Stimulated activated naive CD8-positive, alpha-beta T cell treated with anti-CD3 and anti-CD28 coated beads, Interleukin-15, amount 100 ng/mL, for 72 hours (primary cell): ENCODE measurements around the gene PRG3.
"Not testable (repeated sequence)": the region's sequence is repeated elsewhere in the genome, so short reads cannot be mapped to it uniquely, and the experiment has no call there.

Experiments
- ATAC-seq: fragments of 150-1000 bp; cut with Tn5 transposase; 2 replicates; pipeline ENCODE4 v1.10.0; 2021; ENCODE audit warnings: mild to moderate bottlenecking, moderate library complexity
- DNase-seq, 2 donors: peaks; one replicate each; pipeline ENCODE4 v3.0.0; 2021 to 2022
- H3K27ac Mint-ChIP-seq, 2 donors: one replicate each; pipeline ENCODE4 v1.8.0; 2022; ENCODE audit warnings: mild to moderate bottlenecking in 2 of 2, mixed read lengths in 2 of 2, moderate library complexity in 2 of 2
- H3K27me3 Mint-ChIP-seq: one replicate; pipeline ENCODE4 v1.8.0; 2022; ENCODE audit warnings: mixed read lengths
- H3K4me1 Mint-ChIP-seq: one replicate; pipeline ENCODE4 v1.8.0; 2022; ENCODE audit warnings: mild to moderate bottlenecking, mixed read lengths
- H3K4me3 Mint-ChIP-seq, 2 donors: one replicate each; pipeline ENCODE4 v1.8.0; 2022; ENCODE audit warnings: mild to moderate bottlenecking in 2 of 2, mixed read lengths in 2 of 2, moderate library complexity in 1 of 2
- H3K9me3 Mint-ChIP-seq, 2 donors: one replicate each; pipeline ENCODE4 v1.8.0; 2022; ENCODE audit warnings: mixed read lengths in 2 of 2

Gene PRG3

DNA sequence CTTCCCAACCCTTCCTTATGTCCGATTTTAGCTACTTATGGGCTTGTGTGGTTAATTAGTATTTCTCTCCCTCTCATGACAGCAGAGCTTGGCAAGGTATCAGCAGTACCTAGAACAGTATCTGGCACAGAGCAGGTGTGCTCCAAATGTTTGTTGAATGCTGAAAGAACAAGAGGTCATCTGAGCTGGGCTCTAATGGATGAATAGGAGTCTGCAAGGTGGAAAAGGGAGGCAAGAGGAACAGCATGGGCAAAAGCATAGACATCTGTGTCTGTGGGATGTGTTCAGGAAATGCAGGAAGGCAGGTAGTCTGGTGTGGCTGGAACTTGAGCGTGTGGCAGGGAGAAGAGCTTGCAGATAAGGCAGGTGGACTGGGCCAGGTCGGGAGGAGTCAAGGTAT lies 19.0 kb downstream of the PRG3 start:
- Mint-ChIP-seq H3K4me3 (no peak overlapping the region), H3K27ac (no peak overlapping the region)
- no peak for ATAC-seq

DNA sequence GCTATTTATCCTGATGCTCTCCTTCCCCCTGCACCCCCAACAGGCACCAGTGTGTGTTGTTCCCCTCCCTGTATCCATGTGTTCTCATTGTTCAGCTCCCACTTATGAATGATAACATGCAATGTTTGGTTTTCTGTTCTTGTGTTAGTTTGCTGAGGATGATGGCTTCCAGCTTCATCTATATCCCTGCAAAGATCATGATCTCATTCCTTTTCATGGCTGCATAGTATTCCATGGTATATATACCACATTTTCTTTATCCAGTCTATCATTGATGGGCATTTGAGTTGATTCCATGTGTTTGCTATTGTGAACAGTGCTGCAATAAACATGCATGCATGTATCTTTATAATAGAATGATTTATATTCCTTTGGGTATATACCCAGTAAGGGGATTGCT lies 19.5 kb downstream of the PRG3 start:
- not testable (repeated sequence) for ATAC-seq, H3K9me3 Mint-ChIP-seq, DNase-seq, H3K4me3 Mint-ChIP-seq, H3K4me1 Mint-ChIP-seq, H3K27ac Mint-ChIP-seq
- peaks cover 17% of the 10 kb centered on the region for H3K27me3 Mint-ChIP-seq

More for the DNA sequence above, 19.0 kb downstream of the PRG3 start:
- Mint-ChIP-seq H3K27me3 (peaks cover 17% of the 10 kb centered on the region), H3K9me3 (no peaks in the 10 kb centered on the region), H3K4me1 (no peaks in the 10 kb centered on the region)
- no peak for DNase-seq

DNA sequence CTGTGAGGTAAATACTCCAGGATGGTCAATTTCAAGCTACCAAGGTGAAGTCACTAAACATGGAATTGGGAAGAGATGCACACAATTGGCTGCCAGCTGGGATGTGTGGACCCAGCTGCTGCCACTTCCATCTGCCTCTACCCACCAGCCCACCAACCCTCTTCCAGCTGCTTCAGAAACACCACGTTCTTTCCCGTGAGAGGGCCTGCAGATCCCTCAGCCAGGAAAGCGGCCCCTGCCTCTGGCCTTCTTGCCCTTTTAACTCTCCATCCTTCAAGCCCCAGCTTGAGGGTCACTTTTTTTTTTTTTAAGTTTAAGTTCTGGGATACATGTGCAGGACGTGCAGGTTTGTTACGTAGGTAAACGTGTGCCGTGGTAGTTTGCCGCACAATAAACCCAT lies 20.0 kb downstream of the PRG3 start:
- no peak overlapping the region for H3K4me3 Mint-ChIP-seq
- H3K4me1 Mint-ChIP-seq: no peaks in the 10 kb centered on the region
- H3K27me3 Mint-ChIP-seq: peaks cover 17% of the 10 kb centered on the region
- ATAC-seq: no peak
- DNase-seq: no peak
- no peaks in the 10 kb centered on the region for H3K9me3 Mint-ChIP-seq
- H3K27ac Mint-ChIP-seq: no peak overlapping the region

DNA sequence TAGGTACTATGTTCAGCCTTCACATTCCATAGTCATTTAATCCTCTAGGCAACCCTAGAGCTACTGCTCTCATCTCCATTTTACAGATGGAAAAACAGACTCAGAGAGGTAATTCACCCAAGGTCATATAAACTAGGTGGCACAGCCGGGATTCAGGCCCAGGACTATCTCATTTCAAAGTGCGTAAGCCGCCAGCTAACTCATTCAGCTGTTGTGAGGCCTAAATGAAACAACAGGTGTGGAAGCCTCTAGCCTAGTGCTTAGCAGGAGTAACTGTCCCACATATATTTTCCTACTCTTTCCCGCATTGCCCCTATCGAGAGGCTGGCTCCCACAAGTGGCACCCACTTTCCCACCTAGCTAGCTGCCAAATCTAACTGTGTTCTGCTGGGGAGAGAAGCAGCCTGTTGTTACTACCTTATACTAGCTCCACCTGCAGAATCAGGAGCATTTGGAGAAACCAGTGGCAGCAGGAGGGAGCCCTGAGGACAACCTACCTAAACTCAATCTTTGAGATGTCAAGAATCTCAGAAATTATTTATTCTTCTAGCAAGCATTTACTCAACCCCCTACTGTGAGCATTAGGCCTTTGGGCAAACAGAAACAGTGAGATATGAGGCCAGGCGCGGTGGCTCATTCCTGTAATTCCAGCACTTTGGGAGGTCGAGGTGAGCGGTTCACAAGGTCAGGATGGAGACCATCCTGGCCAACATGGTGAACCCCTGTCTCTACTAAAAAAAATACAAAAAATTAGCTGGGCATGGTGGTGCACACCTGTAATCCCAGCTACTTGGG lies 20.9 kb downstream of the PRG3 start:
- H3K4me3 Mint-ChIP-seq: no peak overlapping the region

DNA sequence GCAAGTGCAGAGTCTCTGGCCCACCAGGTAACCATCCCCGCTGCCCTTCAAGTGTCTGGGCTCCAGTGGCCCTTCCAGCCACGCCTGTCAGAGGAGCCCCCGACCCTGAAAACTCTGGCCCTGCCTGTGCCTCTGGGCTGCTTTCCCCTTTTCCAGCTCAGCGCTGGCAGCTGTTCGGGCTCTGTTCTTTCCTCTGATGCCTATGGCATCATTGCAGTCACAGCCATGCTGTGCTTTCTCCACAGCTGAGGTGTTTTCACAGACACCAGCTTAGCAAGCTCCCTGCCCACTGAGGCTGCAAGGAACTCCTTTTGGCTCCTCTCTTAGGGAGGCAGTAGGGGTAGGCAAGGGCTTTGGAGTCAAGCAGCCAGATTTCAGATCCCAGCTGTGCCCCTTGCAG lies 21.6 kb downstream of the PRG3 start:
- Mint-ChIP-seq H3K27me3 (peaks cover 23% of the 10 kb centered on the region), H3K4me1 (no peaks in the 10 kb centered on the region), H3K27ac (no peak overlapping the region), H3K4me3 (no peak overlapping the region), H3K9me3 (no peaks in the 10 kb centered on the region)
- no peak for DNase-seq
- ATAC-seq: no peak

More for the DNA sequence above, 20.9 kb downstream of the PRG3 start:
- Mint-ChIP-seq H3K27me3 (peaks cover 17% of the 10 kb centered on the region), H3K4me1 (no peaks in the 10 kb centered on the region), H3K9me3 (no peaks in the 10 kb centered on the region), H3K27ac (no peak overlapping the region)
- no peak for DNase-seq
- ATAC-seq: no peak

DNA sequence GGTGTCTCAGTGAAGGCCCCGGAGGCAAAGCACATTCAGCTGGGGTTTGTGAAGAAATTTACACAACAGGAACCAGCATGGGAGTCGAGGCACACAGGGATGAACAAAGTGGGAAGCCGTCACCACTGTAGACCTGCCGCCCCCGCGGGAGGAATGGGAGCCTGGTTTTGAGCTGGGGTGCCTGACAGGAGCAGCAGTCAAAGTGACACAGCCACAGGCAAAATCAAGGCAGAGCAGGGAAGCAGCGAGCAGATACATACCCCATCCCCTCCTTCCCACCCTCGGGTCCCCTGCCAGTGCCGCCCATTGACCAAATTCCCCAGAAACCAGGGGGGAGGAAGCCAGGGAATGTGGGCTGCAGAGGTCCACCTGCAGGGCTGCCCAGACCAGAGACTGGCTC lies 22.0 kb downstream of the PRG3 start:
- no peaks in the 10 kb centered on the region for H3K4me1 Mint-ChIP-seq
- peaks cover 23% of the 10 kb centered on the region for H3K27me3 Mint-ChIP-seq
- no peak for DNase-seq
- no peak overlapping the region for H3K4me3 Mint-ChIP-seq
- ATAC-seq: no peak
- H3K9me3 Mint-ChIP-seq: no peaks in the 10 kb centered on the region
- no peak overlapping the region for H3K27ac Mint-ChIP-seq

DNA sequence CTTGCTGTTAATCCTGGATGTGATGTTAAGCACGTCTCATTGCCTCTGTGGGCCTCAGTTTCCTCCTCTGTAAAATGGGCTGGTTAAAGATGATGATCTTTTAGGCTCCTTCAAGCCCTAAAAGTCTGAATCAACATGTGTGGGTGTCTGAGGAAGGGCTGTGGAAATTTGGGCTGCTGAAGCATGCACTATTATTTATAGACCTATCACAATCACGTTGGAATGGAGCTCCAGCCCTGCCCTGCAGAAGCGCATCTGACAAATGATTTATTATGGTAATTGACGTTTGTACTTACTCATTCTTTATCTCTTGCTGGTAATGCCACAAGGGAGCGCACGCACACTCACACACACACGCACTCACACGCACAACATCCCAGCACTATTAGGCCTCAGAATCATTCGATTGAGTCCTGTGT lies 22.4 kb downstream of the PRG3 start:
- H3K27me3 Mint-ChIP-seq: peaks cover 18% of the 10 kb centered on the region
- no peaks in the 10 kb centered on the region for H3K9me3 Mint-ChIP-seq
- H3K4me1 Mint-ChIP-seq: no peaks in the 10 kb centered on the region
- ATAC-seq (no peak), DNase-seq (no peak)
- H3K4me3 Mint-ChIP-seq: no peak overlapping the region
- no peak overlapping the region for H3K27ac Mint-ChIP-seq

DNA sequence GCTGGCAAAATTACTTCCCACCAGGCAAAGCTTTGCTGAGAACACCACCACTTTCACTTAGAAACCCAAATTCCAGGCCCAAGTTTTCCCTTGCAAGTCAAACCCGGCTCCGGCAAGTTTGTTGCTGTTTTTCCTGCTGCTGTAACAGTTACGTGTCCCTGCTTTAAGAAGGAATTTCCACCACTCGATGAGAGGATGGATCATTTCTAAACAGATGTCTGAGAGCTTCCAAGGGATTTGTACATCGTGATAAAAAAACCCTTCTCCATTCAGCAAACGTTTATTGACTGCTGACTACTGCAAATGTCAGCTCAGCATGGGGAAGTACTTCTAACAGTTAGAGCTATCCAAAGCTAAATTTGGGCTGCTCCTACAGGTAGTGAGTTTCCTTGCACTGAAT lies 23.1 kb downstream of the PRG3 start:
- Mint-ChIP-seq H3K4me1 (no peaks in the 10 kb centered on the region), H3K4me3 (no peak overlapping the region), H3K27me3 (peaks cover 23% of the 10 kb centered on the region), H3K27ac (no peak overlapping the region), H3K9me3 (no peaks in the 10 kb centered on the region)
- ATAC-seq (no peak), DNase-seq (no peak)

DNA sequence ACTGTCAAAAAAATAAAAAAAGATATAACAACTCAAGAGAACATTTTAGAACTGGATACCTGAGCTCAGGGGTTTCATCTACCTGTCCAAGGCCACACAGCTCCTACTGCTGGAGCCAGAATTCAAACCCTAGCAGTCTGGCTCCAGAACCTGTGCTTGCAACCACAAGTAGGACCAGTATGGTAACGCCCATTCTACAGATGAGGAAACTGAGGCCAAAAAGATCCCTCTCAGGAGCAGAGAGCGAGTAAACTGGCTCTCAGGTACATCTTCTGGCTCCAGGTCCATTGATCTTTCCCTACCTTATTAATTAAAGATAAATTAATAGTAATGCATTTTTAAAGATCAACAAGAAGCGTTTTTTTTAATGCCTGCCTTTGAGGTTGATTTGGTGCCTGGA lies 23.6 kb downstream of the PRG3 start:
- Mint-ChIP-seq H3K4me1 (no peaks in the 10 kb centered on the region), H3K4me3 (no peak overlapping the region), H3K27ac (no peak overlapping the region), H3K9me3 (no peaks in the 10 kb centered on the region), H3K27me3 (peaks cover 23% of the 10 kb centered on the region)
- no peak for DNase-seq
- no peak for ATAC-seq

DNA sequence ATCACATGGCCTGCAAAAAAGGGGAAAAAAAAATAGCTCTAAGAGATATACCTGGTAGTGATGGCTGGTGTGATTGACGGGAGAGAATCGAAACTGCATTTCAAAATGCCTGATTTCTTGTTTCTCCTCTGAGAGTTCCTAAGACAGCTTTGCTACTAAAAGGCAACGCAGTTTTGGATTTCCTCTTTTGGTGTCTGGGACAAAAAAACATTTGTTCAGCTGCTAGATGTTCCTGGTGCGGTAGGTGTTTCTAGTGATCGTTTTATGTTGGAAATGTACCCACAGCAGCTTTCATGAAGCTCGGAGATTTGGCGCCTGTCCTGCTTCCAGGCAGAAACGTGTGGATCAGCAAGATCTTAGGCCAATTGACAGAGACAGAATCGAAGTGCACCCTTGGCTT lies 24.7 kb downstream of the PRG3 start:
- Mint-ChIP-seq H3K4me1 (no peaks in the 10 kb centered on the region), H3K9me3 (peaks cover 4 to 5% of the 10 kb centered on the region in 2 donors), H3K27ac (no peak overlapping the region), H3K27me3 (peaks cover 16% of the 10 kb centered on the region), H3K4me3 (no peak overlapping the region)
- DNase-seq: no peak
- ATAC-seq: no peak

DNA sequence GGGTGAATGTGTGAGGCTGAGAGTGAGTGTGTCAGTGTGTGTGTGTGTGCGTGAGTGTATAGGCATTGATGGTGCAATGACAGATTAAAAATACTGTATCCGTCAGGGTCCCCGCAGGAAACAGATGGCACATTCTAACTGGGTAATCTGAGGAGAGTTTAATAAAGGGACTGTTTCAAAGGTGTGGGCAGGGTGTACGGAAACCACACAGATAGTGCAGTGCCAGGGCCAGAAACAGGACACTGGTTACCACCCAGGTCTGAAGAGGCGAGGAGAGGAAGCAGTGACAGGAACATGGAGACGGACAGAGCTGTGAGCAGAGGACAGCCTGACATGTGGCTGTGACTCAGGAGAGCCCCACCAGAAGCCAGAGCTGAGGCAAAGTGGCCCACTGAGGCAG lies 26.3 kb downstream of the PRG3 start:
- Mint-ChIP-seq H3K9me3 (peaks cover 5 to 6% of the 10 kb centered on the region in 2 donors), H3K27ac (peak overlapping the region in 1 of 2 donors; percentile 85), H3K27me3 (peaks cover 16% of the 10 kb centered on the region), H3K4me3 (no peak overlapping the region), H3K4me1 (no peaks in the 10 kb centered on the region)
- ATAC-seq: no peak
- no peak for DNase-seq

DNA sequence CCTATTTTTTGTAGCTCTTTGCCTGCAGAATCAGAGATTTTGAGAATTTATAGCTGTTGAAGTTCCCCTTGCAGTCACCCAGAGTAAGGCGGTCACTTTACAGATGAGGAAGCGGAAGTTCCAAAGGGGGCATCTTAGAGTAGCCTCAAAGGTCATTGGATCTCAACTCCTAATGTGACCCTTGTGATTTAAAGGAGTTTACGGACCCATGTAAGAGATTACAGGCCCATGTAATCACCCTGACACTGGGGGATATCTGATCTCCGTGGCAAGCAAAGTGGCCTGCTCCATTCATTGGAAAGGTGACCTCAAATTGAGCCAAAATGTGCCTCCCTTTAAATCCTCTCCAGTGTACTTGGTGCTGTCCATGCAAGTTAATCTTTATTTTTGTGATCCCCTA lies 27.1 kb downstream of the PRG3 start:
- Mint-ChIP-seq H3K4me1 (no peaks in the 10 kb centered on the region), H3K4me3 (no peak overlapping the region), H3K27ac (no peak overlapping the region), H3K9me3 (peaks cover 5 to 6% of the 10 kb centered on the region in 2 donors), H3K27me3 (peaks cover 16% of the 10 kb centered on the region)
- ATAC-seq: no peak
- DNase-seq: no peak

DNA sequence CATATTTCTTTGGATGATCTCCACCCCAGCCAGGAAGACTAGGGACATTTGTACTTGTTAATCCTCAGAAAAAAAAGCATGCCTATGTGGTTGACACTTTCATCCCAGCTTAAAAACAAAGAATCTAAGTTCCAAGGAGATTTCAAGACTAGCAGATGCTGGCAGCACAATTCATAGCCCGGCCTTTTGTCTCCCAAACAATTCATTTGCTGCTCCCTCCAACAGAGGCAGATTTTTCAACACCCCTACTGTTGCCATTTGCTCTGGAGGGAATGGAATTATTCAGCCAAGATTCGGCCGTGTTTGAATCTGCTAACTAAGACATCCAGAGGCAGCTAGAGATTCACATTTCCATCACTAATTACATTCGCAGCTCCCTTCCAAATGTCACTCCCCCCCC lies 27.5 kb downstream of the PRG3 start:
- Mint-ChIP-seq H3K27ac (no peak overlapping the region), H3K4me3 (no peak overlapping the region), H3K9me3 (peaks cover 5 to 6% of the 10 kb centered on the region in 2 donors), H3K4me1 (no peaks in the 10 kb centered on the region), H3K27me3 (peaks cover 16% of the 10 kb centered on the region)
- ATAC-seq: no peak
- DNase-seq: no peak

DNA sequence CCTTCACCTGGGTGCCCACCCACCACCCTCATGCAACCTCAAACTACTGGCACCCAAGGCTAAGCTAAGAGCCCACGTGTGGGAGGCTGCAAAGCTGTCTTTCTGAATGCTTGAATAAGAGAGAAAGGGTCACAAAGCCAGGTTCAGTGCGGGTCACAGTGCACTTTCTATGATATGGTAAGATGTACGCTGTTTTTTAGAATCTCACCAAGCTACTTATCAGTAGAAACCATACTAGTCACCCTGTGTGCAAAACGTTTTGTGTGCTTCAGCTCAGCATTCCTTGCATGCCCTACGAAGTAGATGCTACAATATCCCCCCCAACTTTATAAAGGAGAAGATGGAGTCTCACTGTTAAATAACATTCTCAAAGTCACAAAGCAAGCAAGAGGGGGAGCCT lies 27.9 kb downstream of the PRG3 start:
- Mint-ChIP-seq H3K9me3 (peaks cover 5 to 6% of the 10 kb centered on the region in 2 donors), H3K27me3 (peaks cover 16% of the 10 kb centered on the region), H3K4me1 (no peaks in the 10 kb centered on the region), H3K27ac (no peak overlapping the region), H3K4me3 (no peak overlapping the region)
- ATAC-seq (no peak), DNase-seq (no peak)

DNA sequence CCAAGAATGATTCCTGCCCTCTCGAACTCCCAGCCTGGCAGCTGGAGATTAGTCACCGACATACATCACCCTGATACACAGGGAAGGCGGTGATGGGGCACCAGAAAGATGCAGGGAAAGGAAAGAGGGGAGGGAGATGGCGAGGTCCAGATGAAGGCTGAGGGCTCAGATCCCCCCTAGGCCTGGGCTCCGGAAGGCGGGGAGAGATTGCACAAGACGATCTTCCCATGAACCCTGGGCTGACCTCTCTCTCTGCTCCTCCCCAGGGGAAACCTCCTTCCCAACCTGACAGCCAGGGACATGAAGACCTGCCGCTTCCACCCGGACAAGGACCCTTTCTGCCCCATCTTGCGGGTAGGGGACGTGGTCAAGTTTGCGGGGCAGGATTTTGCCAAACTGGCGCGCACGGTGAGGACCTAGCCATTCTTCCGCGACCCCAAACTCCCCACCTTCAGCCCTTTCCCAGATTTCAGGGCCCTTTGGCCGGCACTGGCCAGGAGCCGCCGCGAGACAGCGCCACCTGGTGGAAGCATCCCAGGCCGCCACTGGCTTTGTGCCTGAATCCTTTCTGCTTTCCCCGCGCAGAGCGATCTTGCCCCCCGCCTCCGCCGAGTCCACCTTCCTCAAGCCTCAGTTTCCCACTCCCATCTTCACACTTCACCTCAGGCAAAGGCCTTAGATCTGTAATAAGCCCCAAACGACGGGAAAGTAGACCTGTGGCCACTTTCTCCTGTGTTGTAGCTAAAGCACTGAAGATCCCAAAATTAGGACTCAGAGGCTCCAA lies 31.3 kb downstream of the PRG3 start:
- H3K9me3 Mint-ChIP-seq: peaks cover 5 to 6% of the 10 kb centered on the region in 2 donors
- H3K4me1 Mint-ChIP-seq: peaks cover 13% of the 10 kb centered on the region
- H3K27me3 Mint-ChIP-seq: peaks cover 20% of the 10 kb centered on the region
- DNase-seq (peak; percentile 52 to 58), ATAC-seq (peak; percentile 58)
- no peak overlapping the region for H3K4me3 Mint-ChIP-seq
- no peak overlapping the region for H3K27ac Mint-ChIP-seq

DNA sequence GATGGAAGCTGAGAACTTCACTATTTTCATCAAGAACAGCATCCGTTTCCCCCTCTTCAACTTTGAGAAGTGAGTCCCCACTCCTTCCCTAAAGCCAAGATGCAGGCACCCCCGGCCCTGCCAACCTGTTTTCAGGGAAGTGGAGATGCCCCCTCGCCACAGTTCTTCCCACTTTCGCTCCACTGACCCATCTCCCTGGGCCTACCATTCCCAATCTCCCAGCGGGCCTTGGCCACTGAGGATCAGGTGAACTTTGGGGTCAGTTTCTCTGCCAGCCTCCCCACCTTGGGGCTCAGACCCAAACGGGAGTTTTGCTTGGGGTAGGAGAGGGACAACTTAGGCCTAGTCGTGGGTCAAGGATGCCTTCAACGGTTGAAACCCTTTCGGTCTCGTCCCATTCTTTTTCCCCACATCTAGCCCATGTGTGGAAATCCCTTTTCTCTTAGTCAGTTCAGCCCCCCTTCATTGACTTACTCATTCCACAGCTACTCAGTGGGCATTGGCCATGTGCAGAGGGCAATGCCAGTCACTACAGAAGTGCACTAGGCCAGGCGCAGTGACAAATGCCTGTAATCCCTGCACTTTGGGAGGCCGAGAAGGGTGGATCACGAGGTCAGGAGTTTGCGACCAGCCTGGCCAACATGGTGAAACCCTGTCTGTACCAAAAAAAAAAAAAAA lies 32.2 kb downstream of the PRG3 start:
- no peak for DNase-seq
- H3K4me3 Mint-ChIP-seq: no peak overlapping the region
- H3K27me3 Mint-ChIP-seq: peaks cover 14% of the 10 kb centered on the region
- no peak overlapping the region for H3K27ac Mint-ChIP-seq
- H3K4me1 Mint-ChIP-seq: peaks cover 13% of the 10 kb centered on the region
- peaks cover 5 to 6% of the 10 kb centered on the region in 2 donors for H3K9me3 Mint-ChIP-seq
- ATAC-seq: no peak
